GM19099 (cell line): ENCODE results near the gene FDXR.

Source experiments
- POLR2A ChIP-seq: IDR thresholded peaks from 3 replicates; pipeline ENCODE4 v1.6.1; 2011; ENCODE audit warnings: low read depth; ENCODE audit not compliant: insufficient read length; ENCODE audit errors: extremely low read depth

FDXR gene

GRCh38 chr17:74816905-74817620 is 55.7 kb downstream of the FDXR start:
- TF ChIP-seq POLR2A = no peak

- TF ChIP-seq POLR2A = no peak
Observed at GRCh38 chr17:74815550-74816370, 57.0 kb downstream of the FDXR start.

GRCh38 chr17:74815067-74815466 is 57.7 kb downstream of the FDXR start:
- TF ChIP-seq POLR2A = no peak

GRCh38 chr17:74814453-74814852 is 58.3 kb downstream of the FDXR start:
- TF ChIP-seq POLR2A = no peak
